Measurements from ENCODE around the gene SDSL. TPM values are rescaled to one million over a fixed set of nuclear protein-coding genes. Genes with fewer than 3 reads are reported as not detected.

SDSL gene
- total and polyA plus RNA-seq, 2 of the 4 experiments (the other 2 are of a cell fraction): 6.3 to 10.9 TPM

DNA sequence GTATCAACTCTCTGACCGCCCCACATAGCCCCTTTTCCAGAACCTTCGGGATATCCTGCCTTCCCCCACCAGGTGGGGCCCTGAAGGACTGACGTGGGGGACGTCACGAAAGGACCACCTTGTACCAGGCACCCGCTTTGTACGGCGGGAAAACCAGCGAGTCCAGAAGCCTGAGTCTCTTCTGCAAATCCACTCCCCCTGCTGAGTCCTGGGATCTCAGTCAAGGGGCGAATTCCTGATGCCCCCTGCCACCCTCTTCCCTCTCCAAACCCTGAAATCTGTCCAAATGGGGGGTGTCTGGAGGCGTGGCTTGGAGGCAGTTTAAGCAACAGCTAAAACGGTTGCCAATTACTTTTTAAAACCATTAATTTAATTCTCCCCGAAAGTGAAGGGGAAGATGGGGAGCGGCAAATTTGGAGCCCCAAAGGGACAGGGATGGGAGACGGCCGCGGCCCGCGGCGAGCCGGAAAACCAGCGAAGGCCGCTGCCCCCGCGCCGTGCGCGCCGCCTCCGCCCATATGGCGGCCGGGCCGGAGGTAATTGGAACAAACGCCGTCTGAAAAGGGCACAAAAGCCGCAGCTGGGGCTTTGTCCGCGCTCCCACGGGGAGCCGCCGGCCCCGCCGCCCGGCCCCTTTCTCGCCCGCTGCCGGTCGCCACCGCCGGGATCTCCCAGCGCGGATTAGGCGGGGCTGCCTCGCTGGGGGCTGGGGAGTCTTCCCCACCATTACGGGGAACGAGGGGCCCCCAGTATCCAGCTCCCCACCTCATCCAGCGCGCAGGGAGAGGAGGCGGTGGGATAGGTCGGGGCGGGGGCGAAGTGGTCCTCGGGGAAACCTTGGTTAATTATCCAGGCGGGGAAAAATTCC, 42.9 kb downstream of the SDSL start:
- in situ Hi-C loops (cut with MboI; ENCODE audit: low sequenced_read_pairs) (loop anchor here (5.0 kb wide), 1 partner anchor 447 kb away; no protein-coding TSS in a partner anchor), dilution Hi-C loops (cut with HindIII; ENCODE audit: low sequenced_read_pairs, unreplicated experiment) (no loop called here), intact Hi-C loops (cut with micrococcal nuclease) (no loop called here)
- H3K79me1 ChIP-seq (ENCODE audit: low read depth in 1 of 2, low read length in 2 of 2): no peaks in the 10 kb centered on the region
- no peak overlapping the region for H3K56ac ChIP-seq (ENCODE audit: extremely low read depth, insufficient read depth, low read length)
- H3K4me1 ChIP-seq (ENCODE audit: control insufficient read depth, insufficient read depth, low read length): no peaks in the 10 kb centered on the region; the same call in 1 of the 2 replicates
- TF ChIP-seq SMC3 (IDR thresholded peaks at IDR 0.05; ENCODE audit: low read depth, low read length) (no peak), BHLHE40 (IDR thresholded peaks at IDR 0.05; ENCODE audit: low read depth, low read length) (no peak), MAZ (IDR thresholded peaks at IDR 0.05; ENCODE audit: borderline replicate concordance, low read depth, low read length) (no peak), RCOR1 (IDR thresholded peaks at IDR 0.05; ENCODE audit: insufficient replicate concordance, low read length) (no peak), RAD21 (IDR thresholded peaks at IDR 0.05; ENCODE audit: low read length) (no peak), FOS (IDR thresholded peaks at IDR 0.05; ENCODE audit: low read depth, low read length) (no peak), CEBPB (IDR thresholded peaks at IDR 0.05; ENCODE audit: low read depth, low read length) (no peak), NFE2L2 (IDR thresholded peaks at IDR 0.05; ENCODE audit: low read depth, low read length) (no peak), RFX5 (IDR thresholded peaks at IDR 0.05; ENCODE audit: low read depth, low read length) (no peak)
- TF ChIP-seq, protein P1, sequence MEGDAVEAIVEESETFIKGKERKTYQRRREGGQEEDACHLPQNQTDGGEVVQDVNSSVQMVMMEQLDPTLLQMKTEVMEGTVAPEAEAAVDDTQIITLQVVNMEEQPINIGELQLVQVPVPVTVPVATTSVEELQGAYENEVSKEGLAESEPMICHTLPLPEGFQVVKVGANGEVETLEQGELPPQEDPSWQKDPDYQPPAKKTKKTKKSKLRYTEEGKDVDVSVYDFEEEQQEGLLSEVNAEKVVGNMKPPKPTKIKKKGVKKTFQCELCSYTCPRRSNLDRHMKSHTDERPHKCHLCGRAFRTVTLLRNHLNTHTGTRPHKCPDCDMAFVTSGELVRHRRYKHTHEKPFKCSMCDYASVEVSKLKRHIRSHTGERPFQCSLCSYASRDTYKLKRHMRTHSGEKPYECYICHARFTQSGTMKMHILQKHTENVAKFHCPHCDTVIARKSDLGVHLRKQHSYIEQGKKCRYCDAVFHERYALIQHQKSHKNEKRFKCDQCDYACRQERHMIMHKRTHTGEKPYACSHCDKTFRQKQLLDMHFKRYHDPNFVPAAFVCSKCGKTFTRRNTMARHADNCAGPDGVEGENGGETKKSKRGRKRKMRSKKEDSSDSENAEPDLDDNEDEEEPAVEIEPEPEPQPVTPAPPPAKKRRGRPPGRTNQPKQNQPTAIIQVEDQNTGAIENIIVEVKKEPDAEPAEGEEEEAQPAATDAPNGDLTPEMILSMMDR (conservative IDR thresholded peaks at IDR 0.05; ENCODE audit: low read depth, low read length): no peak
- TF ChIP-seq, protein P2, sequence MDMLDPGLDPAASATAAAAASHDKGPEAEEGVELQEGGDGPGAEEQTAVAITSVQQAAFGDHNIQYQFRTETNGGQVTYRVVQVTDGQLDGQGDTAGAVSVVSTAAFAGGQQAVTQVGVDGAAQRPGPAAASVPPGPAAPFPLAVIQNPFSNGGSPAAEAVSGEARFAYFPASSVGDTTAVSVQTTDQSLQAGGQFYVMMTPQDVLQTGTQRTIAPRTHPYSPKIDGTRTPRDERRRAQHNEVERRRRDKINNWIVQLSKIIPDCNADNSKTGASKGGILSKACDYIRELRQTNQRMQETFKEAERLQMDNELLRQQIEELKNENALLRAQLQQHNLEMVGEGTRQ (IDR thresholded peaks at IDR 0.05; ENCODE audit: low read depth, low read length): no peak
- no peak overlapping the region for H3K4me3 ChIP-seq (ENCODE audit: insufficient read depth, low read depth, low read length)
- no peak overlapping the region for H3K27ac ChIP-seq (ENCODE audit: insufficient read depth, low read length)
- H4K20me1 ChIP-seq (ENCODE audit: insufficient read depth, low read length): no peaks in the 10 kb centered on the region
- H2BK5ac ChIP-seq (ENCODE audit: low read depth, low read length, poor library complexity, severe bottlenecking): no peak overlapping the region
- no peak overlapping the region for H3K4me2 ChIP-seq (ENCODE audit: low read depth, low read length)
- no peaks in the 10 kb centered on the region for H3K9me1 ChIP-seq (ENCODE audit: insufficient read depth, low read length)
- H3K4ac ChIP-seq (ENCODE audit: low read depth, low read length): no peak overlapping the region
- ChIA-PET CTCF (interaction anchor here (0.6 kb wide), 1 partner anchor 279 kb away, joined by 6 read pairs; no protein-coding TSS in a partner anchor), POLR2A (ENCODE audit: unreplicated experiment) (no interaction called here)
- DNase-seq (no peak), ATAC-seq (ENCODE audit: low read depth) (no peak)
- H3K23ac ChIP-seq (ENCODE audit: low read depth, low read length): no peak overlapping the region
- no peak overlapping the region for H2BK20ac ChIP-seq (ENCODE audit: low read depth, low read length)
- peak overlapping the region; percentile 67 for H2AFZ ChIP-seq (replicated peaks; ENCODE audit: low read length, poor library complexity)
- 0% methylated on average over 4 of the region's 64 CpGs; no CpG with 5 or more reads in 1 of the 2 experiments for WGBS, 2 experiments (ENCODE audit: extremely low coverage in 2 of 2, insufficient read length in 1 of 2)
- no peak overlapping the region for H2AK5ac ChIP-seq (ENCODE audit: low read depth, low read length)
- H4K91ac ChIP-seq (ENCODE audit: insufficient read depth, low read depth, low read length): no peak overlapping the region
- H3K27me3 ChIP-seq (ENCODE audit: control insufficient read depth, insufficient read depth, low read length): peaks cover 84% of the 10 kb centered on the region
- no peaks in the 10 kb centered on the region for H3K9me3 ChIP-seq (ENCODE audit: control insufficient read depth, insufficient read depth, low read length)
- no peak overlapping the region for H3K14ac ChIP-seq (replicated peaks; ENCODE audit: low read depth, low read length)
- no peak overlapping the region for H3K9ac ChIP-seq (ENCODE audit: low read depth, low read length)
- H3K18ac ChIP-seq (ENCODE audit: low read depth, low read length): no peak overlapping the region
- no peak overlapping the region for H4K5ac ChIP-seq (ENCODE audit: low read depth, low read length)
- no peak overlapping the region for H2BK15ac ChIP-seq (ENCODE audit: low read depth, low read length)
- no TSS peak for BruUV-seq (replicated peaks)
- no peak overlapping the region for H4K8ac ChIP-seq (ENCODE audit: low read depth in 2 of 2, low read length in 2 of 2)
- no peak overlapping the region for H2AK9ac ChIP-seq (replicated peaks; ENCODE audit: low read depth, low read length, poor library complexity)
- no peak overlapping the region for H2BK120ac ChIP-seq (ENCODE audit: low read depth, low read length)
- no peaks in the 10 kb centered on the region for H3K36me3 ChIP-seq (ENCODE audit: control insufficient read depth, insufficient read depth, low read length)
